Panc1 (cell line): Measurements from ENCODE around the gene NMNAT3. TPM values are rescaled to one million over a fixed set of nuclear protein-coding genes. Genes with fewer than 3 reads are reported as not detected.

ENCODE experiments used
- ATAC-seq: fragments of 200-7000 bp; cut with Tn5 transposase; 2 replicates; pipeline ENCODE4 v1.9.1; 2020; ENCODE audit warnings: mild to moderate bottlenecking, moderate library complexity
- BruUV-seq: library from RNA; stranded (reverse); fragments of 400-500 nt; replicated peaks from 2 replicates; lab custom pipeline; 2021; lab: Mats Ljungman, UMichigan
- CTCF ChIA-PET: fragments of 300-600 bp; sonication (Branson Sonifier 250); formaldehyde crosslinking; loops from one replicate; lab custom pipeline; 2022; ENCODE audit warnings: antibody characterized with exemption; lab: Charles Lee
- POLR2A ChIA-PET: fragments of 300-600 bp; sonication (Branson Sonifier 250); formaldehyde crosslinking; loops from one replicate; lab custom pipeline; 2022; ENCODE audit warnings: antibody characterized with exemption; lab: Charles Lee
- DNase-seq: peaks from one replicate; pipeline ENCODE4 v3.0.0-alpha.2; 2010; ENCODE audit warnings: low read depth, low spot score
- H3K27ac ChIP-seq: 2 replicates; pipeline ENCODE4 v1.5.1; 2011; ENCODE audit warnings: mild to moderate bottlenecking, low read length, inconsistent platforms
- H3K27me3 ChIP-seq: fragments of 200-500 bp; sonication (Bioruptor generic); 2 replicates; pipeline ENCODE4 v1.6.0; 2014; ENCODE audit warnings: low read length, inconsistent platforms; ENCODE audit not compliant: control insufficient read depth, insufficient read depth
- H3K36me3 ChIP-seq: fragments of 200-500 bp; sonication (Bioruptor generic); 2 replicates; pipeline ENCODE4 v1.5.1; 2014; ENCODE audit warnings: inconsistent platforms, mild to moderate bottlenecking, low read length, moderate library complexity; ENCODE audit not compliant: control insufficient read depth, insufficient read depth
- H3K4me1 ChIP-seq: 2 replicates; pipeline ENCODE4 v1.5.1; 2011; ENCODE audit warnings: inconsistent platforms, mild to moderate bottlenecking, low read length, moderate library complexity; ENCODE audit not compliant: control insufficient read depth, insufficient read depth
- H3K4me3 ChIP-seq, 2 experiments: 2 replicates each; pipeline ENCODE4 v1.5.1; 2011 to 2012; ENCODE audit warnings: low read depth in 2 of 2, low read length in 2 of 2, mild to moderate bottlenecking in 2 of 2, inconsistent platforms in 1 of 2, moderate library complexity in 1 of 2
- H3K9me3 ChIP-seq: fragments of 200-500 bp; sonication (Bioruptor generic); 2 replicates; pipeline ENCODE4 v1.5.1; 2014; ENCODE audit warnings: low read depth, mild to moderate bottlenecking, inconsistent platforms, low read length, moderate library complexity; ENCODE audit not compliant: control insufficient read depth, insufficient read depth
- POLR2AphosphoS5 ChIP-seq: IDR thresholded peaks from 2 replicates; pipeline ENCODE4 v1.6.1; 2012; ENCODE audit warnings: mild to moderate bottlenecking, low read depth, low read length, moderate library complexity
- SIN3A ChIP-seq: IDR thresholded peaks from 2 replicates; pipeline ENCODE4 v1.6.1; 2012; ENCODE audit warnings: low read depth, mild to moderate bottlenecking, low read length, moderate library complexity, borderline replicate concordance; ENCODE audit not compliant: insufficient read depth
- TCF7L2 ChIP-seq: IDR thresholded peaks from 2 replicates; pipeline ENCODE4 v1.6.1; 2011; ENCODE audit warnings: mild to moderate bottlenecking, low read depth, low read length, inconsistent platforms
- in situ Hi-C: cut with HindIII; loops from 2 replicates; pipeline ENCODE4 v1.10.0; 2016; ENCODE audit warnings: low sequenced_read_pairs, low pct_unique_long_range_greater_than_20kb
- intact Hi-C: fragments of 100-400 bp; cut with micrococcal nuclease; formaldehyde crosslinking; loops from one replicate; pipeline ENCODE4 v1.10.0; 2022; ENCODE audit not compliant: unreplicated experiment
- total RNA-seq: library from RNA; stranded (reverse); gene quantifications from one replicate; pipeline ENCODE4 v1.2.1, GENCODE V29; 2021; ENCODE audit not compliant: unreplicated experiment
- TF ChIP-seq, protein P1 (sequence below): fragments of 450-650 bp; IDR thresholded peaks from 2 replicates; pipeline ENCODE4 v1.5.1; 2017; ENCODE audit warnings: mild to moderate bottlenecking
- TF ChIP-seq, protein P2 (sequence below), 2 experiments: IDR thresholded peaks; 2 replicates each; pipeline ENCODE4 v1.6.1; 2011 to 2012; ENCODE audit warnings: low read depth in 2 of 2, control low read depth in 1 of 2, low read length in 1 of 2, mild to moderate bottlenecking in 1 of 2, moderate library complexity in 1 of 2; ENCODE audit not compliant: insufficient read depth in 1 of 2

Gene NMNAT3
- total RNA-seq, 1 experiment from 2014 or later = 1.9 TPM

DNA sequence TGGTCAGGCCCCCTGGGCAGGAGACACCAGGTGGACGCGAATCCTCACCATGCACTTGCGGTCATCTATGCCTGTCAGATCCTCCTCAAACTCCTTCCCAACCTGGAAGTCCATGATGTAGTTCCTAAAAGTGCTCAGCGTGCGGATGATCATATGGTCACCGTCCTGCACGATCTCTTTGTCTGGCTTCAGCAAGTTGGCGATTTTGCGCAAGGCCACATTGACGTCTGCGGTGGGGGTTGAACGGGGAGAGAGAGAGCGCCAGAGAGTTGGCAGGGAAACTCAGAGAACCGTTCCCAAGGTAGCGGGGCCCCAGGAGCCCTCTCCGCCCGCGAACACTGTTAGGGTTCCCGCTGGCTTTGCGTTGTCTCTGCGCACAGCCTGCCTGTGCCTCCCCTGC is 139.0 kb downstream of the NMNAT3 start:
- Histone ChIP-seq H3K27me3 (no peaks in the 10 kb centered on the region; the same call in 1 of the 2 replicates), H3K9me3 (no peaks in the 10 kb centered on the region), H3K4me3 (peak overlapping the region; percentile 50 to 55), H3K36me3 (no peaks in the 10 kb centered on the region; the same call in 1 of the 2 replicates), H3K4me1 (peaks cover 16% of the 10 kb centered on the region), H3K27ac (no peak overlapping the region)
- DNase-seq (no peak), ATAC-seq (no peak)
- intact Hi-C loops (no loop called here), in situ Hi-C loops (no loop called here)
- ChIA-PET CTCF (no interaction called here), POLR2A (no interaction called here)
- TF ChIP-seq, protein P1, sequence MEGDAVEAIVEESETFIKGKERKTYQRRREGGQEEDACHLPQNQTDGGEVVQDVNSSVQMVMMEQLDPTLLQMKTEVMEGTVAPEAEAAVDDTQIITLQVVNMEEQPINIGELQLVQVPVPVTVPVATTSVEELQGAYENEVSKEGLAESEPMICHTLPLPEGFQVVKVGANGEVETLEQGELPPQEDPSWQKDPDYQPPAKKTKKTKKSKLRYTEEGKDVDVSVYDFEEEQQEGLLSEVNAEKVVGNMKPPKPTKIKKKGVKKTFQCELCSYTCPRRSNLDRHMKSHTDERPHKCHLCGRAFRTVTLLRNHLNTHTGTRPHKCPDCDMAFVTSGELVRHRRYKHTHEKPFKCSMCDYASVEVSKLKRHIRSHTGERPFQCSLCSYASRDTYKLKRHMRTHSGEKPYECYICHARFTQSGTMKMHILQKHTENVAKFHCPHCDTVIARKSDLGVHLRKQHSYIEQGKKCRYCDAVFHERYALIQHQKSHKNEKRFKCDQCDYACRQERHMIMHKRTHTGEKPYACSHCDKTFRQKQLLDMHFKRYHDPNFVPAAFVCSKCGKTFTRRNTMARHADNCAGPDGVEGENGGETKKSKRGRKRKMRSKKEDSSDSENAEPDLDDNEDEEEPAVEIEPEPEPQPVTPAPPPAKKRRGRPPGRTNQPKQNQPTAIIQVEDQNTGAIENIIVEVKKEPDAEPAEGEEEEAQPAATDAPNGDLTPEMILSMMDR = no peak
- TF ChIP-seq POLR2AphosphoS5 (no peak), TCF7L2 (no peak), SIN3A (no peak)
- TF ChIP-seq, protein P2, sequence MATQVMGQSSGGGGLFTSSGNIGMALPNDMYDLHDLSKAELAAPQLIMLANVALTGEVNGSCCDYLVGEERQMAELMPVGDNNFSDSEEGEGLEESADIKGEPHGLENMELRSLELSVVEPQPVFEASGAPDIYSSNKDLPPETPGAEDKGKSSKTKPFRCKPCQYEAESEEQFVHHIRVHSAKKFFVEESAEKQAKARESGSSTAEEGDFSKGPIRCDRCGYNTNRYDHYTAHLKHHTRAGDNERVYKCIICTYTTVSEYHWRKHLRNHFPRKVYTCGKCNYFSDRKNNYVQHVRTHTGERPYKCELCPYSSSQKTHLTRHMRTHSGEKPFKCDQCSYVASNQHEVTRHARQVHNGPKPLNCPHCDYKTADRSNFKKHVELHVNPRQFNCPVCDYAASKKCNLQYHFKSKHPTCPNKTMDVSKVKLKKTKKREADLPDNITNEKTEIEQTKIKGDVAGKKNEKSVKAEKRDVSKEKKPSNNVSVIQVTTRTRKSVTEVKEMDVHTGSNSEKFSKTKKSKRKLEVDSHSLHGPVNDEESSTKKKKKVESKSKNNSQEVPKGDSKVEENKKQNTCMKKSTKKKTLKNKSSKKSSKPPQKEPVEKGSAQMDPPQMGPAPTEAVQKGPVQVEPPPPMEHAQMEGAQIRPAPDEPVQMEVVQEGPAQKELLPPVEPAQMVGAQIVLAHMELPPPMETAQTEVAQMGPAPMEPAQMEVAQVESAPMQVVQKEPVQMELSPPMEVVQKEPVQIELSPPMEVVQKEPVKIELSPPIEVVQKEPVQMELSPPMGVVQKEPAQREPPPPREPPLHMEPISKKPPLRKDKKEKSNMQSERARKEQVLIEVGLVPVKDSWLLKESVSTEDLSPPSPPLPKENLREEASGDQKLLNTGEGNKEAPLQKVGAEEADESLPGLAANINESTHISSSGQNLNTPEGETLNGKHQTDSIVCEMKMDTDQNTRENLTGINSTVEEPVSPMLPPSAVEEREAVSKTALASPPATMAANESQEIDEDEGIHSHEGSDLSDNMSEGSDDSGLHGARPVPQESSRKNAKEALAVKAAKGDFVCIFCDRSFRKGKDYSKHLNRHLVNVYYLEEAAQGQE (IDR thresholded peaks at IDR 0.05; ENCODE audit: insufficient read depth in 1 of 2, low read depth in 2 of 2, low read length in 1 of 2) = no peak
- no TSS peak for BruUV-seq

DNA sequence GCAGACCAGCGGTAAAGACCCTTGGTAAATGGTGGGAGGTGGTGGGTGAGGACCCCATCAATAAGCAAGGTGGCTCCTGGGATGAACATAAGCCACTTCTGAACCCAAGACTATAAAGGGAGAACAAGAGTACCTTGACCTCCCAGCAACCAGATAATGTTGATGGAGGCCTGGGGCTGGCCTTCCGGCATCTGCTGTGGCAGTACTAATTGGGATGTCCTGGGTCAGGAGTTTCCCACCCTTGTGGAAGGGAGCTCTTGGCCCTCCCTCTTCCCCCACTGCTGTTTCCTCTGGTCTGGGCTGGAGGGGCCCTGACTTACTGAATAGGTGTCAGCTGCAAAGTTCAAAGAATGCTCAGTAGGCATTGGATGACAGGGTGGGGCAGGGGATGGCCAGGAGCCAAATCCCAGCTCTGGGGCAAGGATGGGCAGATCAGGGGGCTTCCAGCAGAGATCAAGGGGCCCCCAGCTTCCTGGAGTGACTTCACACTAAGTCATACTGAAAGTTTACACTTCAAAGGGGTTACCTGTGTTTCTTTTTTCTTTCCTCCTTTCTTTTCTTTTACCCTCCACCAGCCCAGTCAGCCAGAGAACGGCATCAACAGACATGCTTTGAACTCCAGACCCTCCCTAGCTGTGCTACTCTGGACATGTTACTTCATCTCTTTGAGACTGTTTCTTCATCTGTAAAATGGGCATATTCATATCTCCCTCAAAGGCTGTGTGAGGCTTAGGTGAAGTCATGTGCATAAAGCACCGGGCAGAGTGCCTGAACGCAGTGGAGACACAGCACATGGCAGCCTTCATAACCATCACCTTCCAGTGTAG is 139.8 kb downstream of the NMNAT3 start:
- in situ Hi-C loops = no loop called here
- no peak overlapping the region for H3K27ac ChIP-seq

More for the DNA sequence above, 139.8 kb downstream of the NMNAT3 start:
- ATAC-seq (no peak), DNase-seq (no peak)
- CTCF ChIA-PET = no interaction called here
- Histone ChIP-seq H3K9me3 (no peaks in the 10 kb centered on the region), H3K36me3 (no peaks in the 10 kb centered on the region; the same call in 1 of the 2 replicates), H3K4me3 (no peak overlapping the region), H3K4me1 (peaks cover 19% of the 10 kb centered on the region), H3K27me3 (no peaks in the 10 kb centered on the region; the same call in 1 of the 2 replicates)
- POLR2A ChIA-PET = no interaction called here
- no peak for TF ChIP-seq POLR2AphosphoS5
- no peak for TF ChIP-seq SIN3A
- no peak for TF ChIP-seq TCF7L2
- TF ChIP-seq, protein P2 (IDR thresholded peaks at IDR 0.05; ENCODE audit: insufficient read depth in 1 of 2, low read depth in 2 of 2, low read length in 1 of 2) = no peak
- TF ChIP-seq, protein P1 = no peak
- BruUV-seq = TSS peak; percentile 72
- intact Hi-C loops = no loop called here
